GM20000 (cell line): ENCODE measurements around the gene NFIB.

ENCODE experiments used
- DNase-seq: peaks from one replicate; pipeline ENCODE4 v3.0.0; 2012; ENCODE audit warnings: low spot score
- TF ChIP-seq, protein P1 (sequence below): IDR thresholded peaks from 2 replicates; pipeline ENCODE4 v1.5.1; 2012; ENCODE audit warnings: mild to moderate bottlenecking, control low read depth; ENCODE audit errors: extremely low read depth, missing control alignments

Gene NFIB

DNA sequence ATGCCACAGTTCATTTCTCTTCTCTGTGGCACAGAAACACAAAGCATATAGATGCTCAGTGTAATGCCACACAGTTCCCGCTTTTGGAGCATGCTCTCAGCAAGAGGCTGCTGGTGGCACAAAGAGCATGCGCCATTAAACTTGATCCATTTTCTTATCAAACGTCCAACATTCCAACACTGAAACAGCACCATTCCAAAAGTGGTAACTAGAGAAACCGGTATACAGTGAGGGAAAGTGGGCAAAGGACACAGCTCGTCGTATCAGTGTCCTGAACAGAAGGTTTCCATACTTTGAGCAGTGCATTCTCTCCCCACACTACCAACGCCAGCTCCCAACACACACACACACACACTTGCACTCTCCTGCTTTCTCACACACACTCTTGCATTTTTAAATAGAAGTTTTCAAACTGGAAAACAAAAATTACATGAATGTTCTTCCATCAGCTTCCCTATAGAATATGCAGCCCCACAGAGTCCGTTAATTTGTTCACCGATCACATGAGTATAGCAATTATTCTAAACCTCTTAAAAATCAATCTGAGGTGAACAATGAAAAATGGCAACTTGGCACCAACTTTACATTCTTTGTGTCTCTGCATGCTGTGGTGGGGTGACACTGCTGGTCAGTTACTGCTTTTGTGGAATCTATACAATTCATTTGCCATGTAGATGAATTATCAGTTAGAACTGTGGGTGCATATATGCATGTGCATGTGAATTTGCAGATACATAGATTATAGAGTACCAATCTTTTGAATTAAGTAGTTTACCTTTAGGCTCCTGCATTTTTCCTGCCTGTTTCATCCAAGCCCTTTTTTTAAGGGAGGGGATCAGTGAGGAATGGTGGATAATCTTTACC, 5.7 kb downstream of the NFIB start:
- TF ChIP-seq, protein P1, sequence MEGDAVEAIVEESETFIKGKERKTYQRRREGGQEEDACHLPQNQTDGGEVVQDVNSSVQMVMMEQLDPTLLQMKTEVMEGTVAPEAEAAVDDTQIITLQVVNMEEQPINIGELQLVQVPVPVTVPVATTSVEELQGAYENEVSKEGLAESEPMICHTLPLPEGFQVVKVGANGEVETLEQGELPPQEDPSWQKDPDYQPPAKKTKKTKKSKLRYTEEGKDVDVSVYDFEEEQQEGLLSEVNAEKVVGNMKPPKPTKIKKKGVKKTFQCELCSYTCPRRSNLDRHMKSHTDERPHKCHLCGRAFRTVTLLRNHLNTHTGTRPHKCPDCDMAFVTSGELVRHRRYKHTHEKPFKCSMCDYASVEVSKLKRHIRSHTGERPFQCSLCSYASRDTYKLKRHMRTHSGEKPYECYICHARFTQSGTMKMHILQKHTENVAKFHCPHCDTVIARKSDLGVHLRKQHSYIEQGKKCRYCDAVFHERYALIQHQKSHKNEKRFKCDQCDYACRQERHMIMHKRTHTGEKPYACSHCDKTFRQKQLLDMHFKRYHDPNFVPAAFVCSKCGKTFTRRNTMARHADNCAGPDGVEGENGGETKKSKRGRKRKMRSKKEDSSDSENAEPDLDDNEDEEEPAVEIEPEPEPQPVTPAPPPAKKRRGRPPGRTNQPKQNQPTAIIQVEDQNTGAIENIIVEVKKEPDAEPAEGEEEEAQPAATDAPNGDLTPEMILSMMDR: no peak

DNA sequence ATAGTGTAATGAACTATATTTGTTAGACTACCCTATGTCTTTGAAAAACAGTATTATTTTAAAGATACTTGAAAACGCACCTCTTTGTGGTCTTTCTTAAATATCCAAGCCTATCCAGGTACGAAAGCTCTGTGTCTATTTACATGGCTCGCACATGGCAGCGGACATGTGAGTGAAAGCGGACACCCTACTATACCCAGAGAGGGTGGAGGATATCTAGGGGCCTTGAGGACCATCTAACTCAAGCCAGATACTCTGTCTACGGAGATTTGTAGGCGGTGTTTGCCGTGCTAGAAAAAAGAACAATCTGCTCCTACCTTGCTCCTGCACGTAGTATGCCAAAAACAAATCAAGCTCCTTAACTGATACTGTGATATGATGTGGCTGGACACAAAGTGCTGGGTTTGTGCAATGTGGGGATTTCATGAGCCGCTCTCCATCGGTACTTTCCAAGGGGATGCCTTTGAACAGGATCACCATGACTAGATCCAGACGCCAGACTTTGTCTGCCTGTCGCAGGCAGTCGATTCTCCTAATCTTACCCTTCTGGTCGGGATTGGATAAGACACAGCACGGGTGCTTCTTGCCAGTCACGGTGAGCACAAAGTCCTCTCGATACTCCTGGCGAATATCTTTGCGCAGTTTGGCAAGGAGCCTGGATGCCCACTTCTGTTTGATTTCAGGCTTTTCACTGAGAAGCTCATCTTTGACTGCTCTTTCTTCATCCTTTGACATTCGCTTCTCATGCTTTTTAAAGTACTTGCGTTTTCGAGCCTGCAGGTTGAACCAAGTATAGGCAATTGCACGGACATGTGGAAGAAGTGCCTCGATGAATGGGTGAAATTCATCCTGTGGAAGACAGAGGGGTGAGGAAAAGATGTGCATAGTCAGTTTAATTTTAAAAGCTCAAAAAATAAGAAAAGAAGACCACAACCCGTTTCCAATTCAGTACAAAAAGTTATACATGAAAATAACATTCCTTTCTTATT, 7.0 kb downstream of the NFIB start:
- TF ChIP-seq, protein P1: no peak
- DNase-seq: no peak

More for the DNA sequence above, 5.7 kb downstream of the NFIB start:
- DNase-seq: no peak

DNA sequence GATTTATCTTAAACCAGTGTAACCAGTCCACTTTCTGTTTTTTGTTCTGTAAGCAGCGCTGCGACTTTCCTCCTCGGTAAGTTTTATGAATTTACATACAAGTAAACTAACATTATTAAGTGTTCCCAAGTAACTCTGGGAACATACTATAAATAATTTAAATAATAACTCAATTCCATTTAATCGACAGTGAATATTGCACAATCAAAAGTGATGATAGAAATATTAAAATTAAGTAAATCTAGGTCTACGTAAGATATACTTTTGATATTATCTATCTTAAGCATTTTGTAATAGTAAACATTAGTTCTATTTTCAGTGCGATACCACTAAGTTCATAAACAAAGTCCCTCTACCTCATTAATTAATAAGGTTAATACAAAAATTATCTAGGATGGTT, 7.8 kb downstream of the NFIB start:
- TF ChIP-seq, protein P1: no peak
- DNase-seq: no peak

DNA sequence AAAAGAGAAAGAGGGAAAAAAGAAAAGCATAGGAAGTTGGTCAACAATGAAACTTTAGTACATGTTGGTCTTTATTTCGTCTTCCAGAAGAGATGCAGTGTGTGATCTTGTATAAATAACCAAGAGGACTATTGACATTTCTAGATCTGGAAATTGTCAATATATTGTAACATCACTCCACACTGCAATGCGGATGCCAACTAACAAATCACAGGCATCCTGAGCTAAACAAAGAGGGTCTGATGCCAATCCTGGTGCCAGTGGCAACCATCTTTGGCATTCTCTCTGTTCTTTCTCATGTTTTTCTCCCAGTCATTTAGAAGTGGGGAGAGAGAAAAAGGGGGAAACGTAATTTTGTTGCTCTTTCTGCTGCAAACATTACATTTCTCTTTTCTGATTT, 9.7 kb downstream of the NFIB start:
- TF ChIP-seq, protein P1: no peak
- no peak for DNase-seq

DNA sequence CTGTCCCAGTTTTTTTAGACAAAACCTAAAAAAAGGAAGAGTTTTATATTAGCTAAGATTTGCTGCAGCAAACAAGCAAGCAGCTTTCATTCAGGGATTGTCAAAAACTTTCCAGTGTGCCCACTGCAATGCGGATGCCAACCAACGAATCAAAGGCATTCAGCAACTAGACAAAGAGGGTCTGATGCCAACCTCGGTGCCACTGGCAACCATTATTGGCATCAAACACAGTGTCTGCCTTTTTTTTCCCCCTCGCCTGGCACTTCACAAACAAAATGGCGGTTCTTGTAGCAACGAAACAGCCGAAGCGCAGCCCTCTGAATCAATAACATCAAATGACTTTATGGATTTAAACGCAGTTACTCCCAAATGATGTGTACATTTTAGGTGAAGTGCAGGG, 10.4 kb downstream of the NFIB start:
- DNase-seq: no peak

DNA sequence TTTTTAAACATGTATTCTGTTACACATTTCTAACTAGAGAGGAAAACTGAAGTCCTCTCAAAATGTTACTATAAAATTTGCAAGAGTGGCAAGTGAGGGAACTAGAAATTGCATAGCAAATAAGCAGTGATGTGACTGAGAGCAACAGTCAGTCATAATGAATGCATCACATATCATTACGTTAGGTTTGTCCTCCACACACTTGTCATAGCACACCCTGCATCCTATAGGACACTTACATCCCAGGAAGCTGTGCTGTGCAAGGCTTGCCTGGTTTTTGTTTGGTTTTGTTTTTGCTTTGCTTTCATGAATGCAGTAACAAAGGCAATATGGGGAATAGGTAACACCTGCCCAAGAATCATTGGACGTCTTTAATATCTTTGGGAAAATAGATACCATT, 10.8 kb downstream of the NFIB start:
- no peak for DNase-seq
- TF ChIP-seq, protein P1: no peak

More for the DNA sequence above, 10.4 kb downstream of the NFIB start:
- TF ChIP-seq, protein P1: no peak

DNA sequence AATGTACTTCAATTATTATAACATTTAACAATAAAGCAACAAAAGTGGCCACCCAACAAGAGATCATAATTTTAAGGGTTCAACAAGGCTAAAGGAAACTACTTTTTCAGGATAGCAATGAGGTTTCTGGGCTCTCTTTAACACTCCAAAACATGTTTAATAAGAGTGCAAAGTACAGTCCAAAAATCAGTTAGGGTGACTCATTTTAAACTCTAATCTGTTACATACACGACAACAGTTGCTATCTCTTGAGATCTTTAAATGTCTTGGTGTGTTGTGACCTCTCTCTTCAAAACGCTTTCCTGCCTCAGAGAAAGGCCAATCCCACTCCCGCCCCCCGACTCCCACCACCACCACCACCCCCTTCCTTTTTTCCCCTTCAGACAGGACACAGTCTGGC, 11.5 kb downstream of the NFIB start:
- TF ChIP-seq, protein P1: no peak
- no peak for DNase-seq
